Common myeloid progenitor, CD34-positive (primary cell): ENCODE results near the gene ZNF319.

Source experiments
- CTCF ChIA-PET: fragments of 350-600 bp; sonication (Branson Sonifier 250); formaldehyde crosslinking; loops from one replicate; lab custom pipeline; 2021; ENCODE audit warnings: antibody characterized with exemption; lab: Charles Lee
- POLR2A ChIA-PET: fragments of 350-600 bp; sonication (Branson Sonifier 250); formaldehyde crosslinking; loops from one replicate; lab custom pipeline; 2021; ENCODE audit warnings: antibody characterized with exemption; lab: Charles Lee
- DNase-seq, 3 donors: peaks; one replicate each; pipeline versions ENCODE4 v3.0.0 to v3.0.0-alpha.2; 2013
- H3K27ac ChIP-seq, 2 experiments: 1 replicate in 1 of 2; 2 replicates in 1 of 2; pipeline ENCODE4 v1.7.0; 2013; ENCODE audit warnings: inconsistent platforms in 2 of 2, low read length in 2 of 2, mild to moderate bottlenecking in 2 of 2, low read depth in 1 of 2, moderate library complexity in 1 of 2; ENCODE audit not compliant: severe bottlenecking in 2 of 2, insufficient read depth in 1 of 2, poor library complexity in 1 of 2
- H3K27me3 ChIP-seq, 5 experiments: replicated peaks in 2 of 5; 1 replicate in 3 of 5; 2 replicates in 2 of 5; pipeline versions ENCODE4 v1.6.1 to v1.7.0; 2013; ENCODE audit warnings: low read length in 4 of 5, mild to moderate bottlenecking in 2 of 5, moderate library complexity in 2 of 5, inconsistent platforms in 1 of 5; ENCODE audit not compliant: insufficient read depth in 5 of 5, control insufficient read depth in 4 of 5
- H3K36me3 ChIP-seq, 4 experiments: 1 replicate in 2 of 4; 2 replicates in 2 of 4; pipeline versions ENCODE4 v1.6.1 to v1.7.0; 2013; ENCODE audit warnings: low read length in 3 of 4, control low read depth in 1 of 4, mild to moderate bottlenecking in 1 of 4; ENCODE audit not compliant: control insufficient read depth in 4 of 4, insufficient read depth in 4 of 4
- H3K4me1 ChIP-seq, 4 experiments: 1 replicate in 3 of 4; 2 replicates in 1 of 4; pipeline versions ENCODE4 v1.6.1 to v1.7.1; 2013; ENCODE audit warnings: low read length in 3 of 4, mild to moderate bottlenecking in 3 of 4, control low read depth in 1 of 4, inconsistent platforms in 1 of 4, moderate library complexity in 1 of 4; ENCODE audit not compliant: control insufficient read depth in 4 of 4, insufficient read depth in 4 of 4; ENCODE audit errors: control extremely low read depth in 1 of 4
- H3K4me3 ChIP-seq, 7 experiments: 1 replicate in 4 of 7; 2 replicates in 3 of 7; pipeline versions ENCODE4 v1.5.1 to v1.7.0; 2013; ENCODE audit warnings: mild to moderate bottlenecking in 7 of 7, low read length in 6 of 7, moderate library complexity in 6 of 7, inconsistent platforms in 2 of 7, low read depth in 2 of 7, control low read depth in 1 of 7; ENCODE audit not compliant: insufficient read depth in 4 of 7, control insufficient read depth in 1 of 7; ENCODE audit errors: extremely low read depth in 1 of 7
- H3K9me3 ChIP-seq, 5 experiments: 1 replicate in 4 of 5; 2 replicates in 1 of 5; pipeline versions ENCODE4 v1.6.1 to v1.7.1; 2013; ENCODE audit warnings: low read length in 4 of 5, mild to moderate bottlenecking in 2 of 5, inconsistent platforms in 1 of 5, low read depth in 1 of 5, moderate library complexity in 1 of 5; ENCODE audit not compliant: control insufficient read depth in 4 of 5, insufficient read depth in 2 of 5; ENCODE audit errors: control extremely low read depth in 1 of 5
- WGBS: methylation state at CpG from one replicate; pipeline ENCODE4 v1.1.5; 2013; ENCODE audit not compliant: insufficient coverage; 5-methylcytosine and 5-hydroxymethylcytosine counted together

Gene ZNF319

DNA sequence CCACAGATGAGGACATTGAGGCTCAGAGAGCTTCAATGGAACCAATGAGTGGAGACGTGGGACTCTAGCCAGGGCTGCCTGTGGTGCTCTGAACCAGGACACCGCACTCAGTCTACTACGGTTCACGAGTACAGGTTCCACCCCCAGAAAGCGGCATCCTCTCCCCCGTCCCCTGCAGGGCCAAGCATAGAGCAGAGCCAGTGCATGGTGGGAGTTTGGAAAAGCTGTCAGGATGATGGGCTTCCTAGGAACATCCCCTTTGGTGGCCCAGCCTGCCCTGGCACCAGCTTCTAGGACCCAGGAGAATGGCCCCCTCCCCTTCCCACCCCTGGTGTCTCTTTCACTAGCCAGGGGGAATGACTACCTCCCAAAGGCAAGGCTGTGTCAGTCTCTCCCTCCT is 8.4 kb downstream of the ZNF319 start:
- peaks cover 0 to 18% (median 9%) of the 10 kb centered on the region in 4 experiments for H3K4me1 ChIP-seq
- H3K27me3 ChIP-seq: peaks cover 0 to 1% (median 0%) of the 10 kb centered on the region in 5 experiments
- ChIA-PET CTCF (interaction anchor here (1.0 to 3.8 kb wide), 5 partner anchors 18 to 87 kb away, joined by 3 to 18 read pairs (median 3); no protein-coding TSS in a partner anchor), POLR2A (no interaction called here)
- H3K4me3 ChIP-seq: no peak overlapping the region
- no peak overlapping the region for H3K27ac ChIP-seq
- H3K9me3 ChIP-seq: no peaks in the 10 kb centered on the region
- H3K36me3 ChIP-seq: peaks cover 0 to 30% (median 12%) of the 10 kb centered on the region in 4 experiments
- 93% methylated on average over 5 of the region's 6 CpGs for WGBS
- DNase-seq: no peak

DNA sequence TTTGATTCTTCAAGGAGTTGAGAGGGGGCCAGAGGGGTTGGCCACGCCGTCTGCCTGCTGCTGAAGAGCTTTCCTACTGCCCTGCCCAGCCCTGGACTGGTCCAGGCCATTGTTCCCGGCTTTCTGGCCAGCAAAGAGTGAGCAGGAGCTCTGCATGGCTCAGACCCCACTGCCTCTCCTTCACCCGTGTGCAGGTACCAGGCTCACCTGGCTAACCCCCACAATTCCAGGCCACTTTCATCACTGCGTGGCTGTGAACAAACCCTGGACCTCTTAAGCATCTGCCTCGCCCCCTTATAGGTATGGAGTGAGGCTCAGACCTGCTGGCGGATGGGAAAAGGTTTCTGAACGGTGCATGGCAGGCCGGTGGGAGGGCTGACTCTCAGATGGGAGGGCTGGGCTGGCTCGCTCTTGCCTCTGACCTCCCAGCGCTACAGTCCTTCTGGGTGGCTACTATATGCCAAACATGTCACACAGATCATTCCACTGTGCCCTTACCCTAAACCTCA is 8.9 kb downstream of the ZNF319 start:
- Histone ChIP-seq H3K27ac (no peak overlapping the region), H3K4me1 (peaks cover 0 to 18% (median 9%) of the 10 kb centered on the region in 4 experiments), H3K9me3 (no peaks in the 10 kb centered on the region), H3K4me3 (no peak overlapping the region), H3K36me3 (peaks cover 0 to 26% (median 9%) of the 10 kb centered on the region in 4 experiments), H3K27me3 (peaks cover 0 to 4% (median 0%) of the 10 kb centered on the region in 5 experiments)
- POLR2A ChIA-PET: no interaction called here
- no peak for DNase-seq
- WGBS: over 99% methylated on average over 10 of the region's 11 CpGs
- CTCF ChIA-PET: interaction anchor here (0.9 to 1.6 kb wide), 6 partner anchors 8 to 87 kb away, joined by 3 read pairs; no protein-coding TSS in a partner anchor

DNA sequence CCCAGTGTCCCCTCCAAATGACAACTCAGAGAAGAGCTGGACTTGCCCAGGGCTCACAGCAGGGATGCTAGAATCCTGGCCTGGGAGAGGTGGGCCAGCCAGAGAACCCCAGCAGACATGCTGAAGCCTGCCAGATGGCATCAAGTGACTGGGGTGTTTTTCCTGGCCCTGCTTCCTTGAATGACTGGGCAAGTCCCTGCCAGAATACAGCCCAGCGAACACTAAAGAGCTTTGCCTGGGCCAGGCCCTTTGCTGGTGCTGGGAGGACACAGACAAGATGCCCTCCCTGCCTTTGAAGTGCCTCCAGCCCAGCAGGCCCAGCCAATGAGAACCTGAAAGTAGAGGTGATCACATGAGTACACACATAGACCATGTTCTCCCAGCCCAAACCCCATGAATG is 11.5 kb downstream of the ZNF319 start:
- Histone ChIP-seq H3K27me3 (peaks cover 0 to 11% (median 0%) of the 10 kb centered on the region in 5 experiments), H3K4me3 (no peak overlapping the region), H3K9me3 (no peaks in the 10 kb centered on the region), H3K36me3 (peaks cover 0 to 10% (median 0%) of the 10 kb centered on the region in 4 experiments), H3K4me1 (peaks cover 0 to 18% (median 13%) of the 10 kb centered on the region in 4 experiments), H3K27ac (no peak overlapping the region)
- CTCF ChIA-PET: interaction anchor here (0.9 to 1.3 kb wide), 4 partner anchors 20 to 195 kb away, joined by 3 read pairs; no protein-coding TSS in a partner anchor
- peak in 2 of 3 donors; percentile 62 to 65 for DNase-seq
- no CpG with 5 or more reads among the region's 1 CpG for WGBS
- POLR2A ChIA-PET: no interaction called here

DNA sequence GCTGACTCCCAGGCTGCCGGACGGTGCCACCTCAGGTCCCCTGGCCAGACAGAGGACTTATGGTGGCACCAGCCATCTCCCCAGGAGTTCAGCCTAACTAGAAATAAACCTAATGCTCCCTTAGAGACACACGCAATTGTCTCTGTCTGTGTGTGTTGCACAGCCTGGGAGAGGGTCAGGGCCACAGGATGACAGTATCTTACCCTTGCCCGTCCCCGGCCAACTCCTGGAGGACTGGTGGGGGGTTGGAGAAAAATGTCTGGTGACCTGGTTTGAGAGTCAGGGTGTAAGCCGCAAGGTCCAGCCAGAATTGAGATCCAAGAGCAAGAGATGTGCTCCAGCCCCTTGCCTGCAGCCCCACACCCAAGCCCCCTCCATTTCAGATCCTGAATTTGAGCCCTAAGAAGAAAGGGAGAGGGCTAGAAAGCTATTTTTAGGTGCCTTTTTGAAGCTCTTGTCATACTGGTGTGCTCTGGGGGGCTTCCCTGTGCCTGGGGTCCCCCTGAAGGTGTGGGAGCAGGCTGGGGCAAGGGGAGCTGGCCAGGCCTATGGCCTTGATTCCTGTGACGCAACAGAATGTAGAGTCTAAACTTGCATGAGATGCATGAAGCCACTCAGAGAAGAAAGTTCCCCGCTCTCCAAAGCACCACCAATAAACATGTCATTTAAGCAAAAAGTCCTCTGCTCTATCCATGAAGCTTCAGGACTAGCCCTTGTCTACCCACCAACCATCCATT is 12.9 kb downstream of the ZNF319 start:
- Histone ChIP-seq H3K27ac (no peak overlapping the region), H3K4me1 (peaks cover 0 to 17% (median 13%) of the 10 kb centered on the region in 4 experiments), H3K9me3 (no peaks in the 10 kb centered on the region), H3K27me3 (peaks cover 0 to 11% (median 0%) of the 10 kb centered on the region in 5 experiments), H3K36me3 (no peaks in the 10 kb centered on the region), H3K4me3 (no peak overlapping the region)
- POLR2A ChIA-PET: interaction anchor here (0.6 kb wide), 1 partner anchor 65 kb away, joined by 6 read pairs; no protein-coding TSS in a partner anchor
- 100% methylated on average over 4 of the region's 8 CpGs for WGBS
- DNase-seq: no peak
- CTCF ChIA-PET: interaction anchor here (1.4 to 1.6 kb wide), 3 partner anchors 12 to 231 kb away, joined by 3 to 6 read pairs (median 3); partner anchors contain the start of gene ZNF319

DNA sequence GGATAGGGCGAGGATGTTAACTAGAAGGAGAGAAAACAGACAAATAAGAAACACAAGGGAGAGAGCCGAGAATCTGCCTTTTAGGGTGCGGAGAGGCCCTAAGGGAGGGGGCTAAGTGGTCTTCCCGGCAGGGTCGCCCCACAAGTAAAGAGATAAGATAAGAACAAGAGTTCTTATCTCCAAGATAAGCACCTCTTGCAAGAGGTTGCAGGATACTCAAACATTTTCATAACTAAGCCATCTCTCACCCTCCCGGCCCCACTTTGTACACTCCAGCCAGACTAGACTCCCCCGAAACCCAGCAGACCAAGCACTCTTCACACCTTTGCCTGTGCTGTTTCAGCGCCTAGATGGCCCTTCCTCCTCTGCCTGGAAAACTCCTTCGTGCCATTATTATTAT is 14.3 kb downstream of the ZNF319 start:
- no peak overlapping the region for H3K27ac ChIP-seq
- POLR2A ChIA-PET: no interaction called here
- peaks cover 0 to 17% (median 13%) of the 10 kb centered on the region in 4 experiments for H3K4me1 ChIP-seq
- H3K27me3 ChIP-seq: peaks cover 0 to 11% (median 0%) of the 10 kb centered on the region in 5 experiments
- no peak for DNase-seq
- 69% methylated on average over 4 of the region's 9 CpGs for WGBS
- no peaks in the 10 kb centered on the region for H3K9me3 ChIP-seq
- CTCF ChIA-PET: interaction anchor here (1.4 to 1.5 kb wide), 2 partner anchors 14 to 230 kb away, joined by 3 to 6 read pairs; partner anchors contain the start of gene ZNF319
- no peaks in the 10 kb centered on the region for H3K36me3 ChIP-seq
- H3K4me3 ChIP-seq: no peak overlapping the region

DNA sequence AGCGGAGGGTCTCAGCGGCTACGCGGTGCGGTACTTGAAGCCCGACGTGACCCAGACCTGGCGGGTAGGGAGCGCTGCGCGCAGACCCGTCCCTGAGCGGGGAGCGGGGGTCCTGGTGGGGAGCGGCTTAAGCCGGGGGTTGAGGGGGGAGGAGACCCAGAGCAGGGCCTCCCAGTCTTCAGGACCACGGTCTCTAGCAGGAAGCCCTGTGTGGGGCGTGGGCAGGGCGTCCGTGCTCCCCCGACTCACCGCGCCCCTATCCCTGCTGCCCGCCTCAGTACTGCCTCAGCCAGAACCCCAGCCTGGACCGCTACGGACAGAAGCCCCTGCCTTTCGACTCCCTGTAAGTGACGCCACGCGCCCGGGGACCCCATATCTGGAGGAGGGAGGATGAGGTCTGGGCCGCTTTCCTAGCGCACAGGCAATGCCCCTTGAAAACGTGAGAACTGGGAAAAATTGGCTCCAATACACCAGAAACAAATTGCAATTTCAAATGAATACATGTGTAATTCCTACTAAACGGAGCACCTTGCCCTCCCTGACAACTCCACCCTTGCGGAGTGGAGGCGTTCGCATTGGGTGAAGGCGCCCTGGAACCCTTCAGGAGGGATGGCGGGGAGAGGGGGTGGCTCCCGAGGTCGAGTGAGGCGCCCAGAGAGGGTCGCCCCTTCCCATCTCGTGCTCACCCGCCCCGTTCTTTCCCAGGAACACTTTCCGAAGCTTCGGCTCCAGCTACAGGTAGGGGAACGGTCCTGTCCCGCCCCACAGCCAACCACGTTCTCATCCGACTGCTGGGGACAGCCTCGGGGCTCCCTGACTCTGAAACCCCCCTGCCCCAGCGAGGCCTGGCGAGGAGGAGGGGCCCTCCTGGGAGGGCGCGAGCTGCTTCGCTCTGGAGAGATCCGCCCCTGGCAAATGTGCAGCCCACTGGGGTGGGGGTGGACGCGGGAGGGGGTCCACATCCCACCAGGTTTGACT is 15.0 kb downstream of the ZNF319 start:
- peaks cover 0 to 11% (median 0%) of the 10 kb centered on the region in 5 experiments for H3K27me3 ChIP-seq
- H3K36me3 ChIP-seq: no peaks in the 10 kb centered on the region
- peaks cover 0 to 17% (median 13%) of the 10 kb centered on the region in 4 experiments for H3K4me1 ChIP-seq
- peak overlapping the region; percentile 27 to 82 (median 64) for H3K4me3 ChIP-seq
- WGBS: 31% methylated on average over 40 of the region's 62 CpGs
- no peak overlapping the region for H3K27ac ChIP-seq
- ChIA-PET POLR2A (no interaction called here), CTCF (no interaction called here)
- DNase-seq: peak in 1 of 3 donors; percentile 74
- no peaks in the 10 kb centered on the region for H3K9me3 ChIP-seq
